Spinal cord (tissue), 10 donors: Measurements from ENCODE around the gene SMYD3. TPM values are rescaled to one million over a fixed set of nuclear protein-coding genes. Genes with fewer than 3 reads are reported as not detected.

Source experiments
- DNase-seq, 6 donors: peaks; one replicate each; pipeline versions ENCODE4 v3.0.0 to v3.0.0-alpha.2; 2013 to 2015; ENCODE audit warnings: low spot score in 6 of 6, low read depth in 4 of 6
- H3K27ac ChIP-seq: one replicate; pipeline ENCODE4 v1.5.1; 2013; ENCODE audit warnings: low read depth, low read length, control low read depth
- H3K27me3 ChIP-seq: one replicate; pipeline ENCODE4 v1.6.1; 2013; ENCODE audit warnings: low read length; ENCODE audit not compliant: control insufficient read depth, insufficient read depth
- H3K36me3 ChIP-seq: one replicate; pipeline ENCODE4 v1.6.1; 2013; ENCODE audit warnings: low read length; ENCODE audit not compliant: control insufficient read depth, insufficient read depth
- H3K4me1 ChIP-seq: one replicate; pipeline ENCODE4 v1.6.1; 2013; ENCODE audit warnings: low read length; ENCODE audit not compliant: control insufficient read depth, insufficient read depth
- H3K4me3 ChIP-seq: one replicate; pipeline ENCODE4 v1.5.1; 2013; ENCODE audit warnings: low read depth, low read length, control low read depth
- H3K9me3 ChIP-seq: one replicate; pipeline ENCODE4 v1.6.1; 2013; ENCODE audit warnings: low read length; ENCODE audit not compliant: control insufficient read depth, insufficient read depth
- WGBS: methylation state at CpG from one replicate; pipeline ENCODE4 v1.1.5; 2013; ENCODE audit warnings: missing lambda C conversion rate; ENCODE audit not compliant: insufficient coverage; 5-methylcytosine and 5-hydroxymethylcytosine counted together
- polyA plus RNA-seq, 2 donors: library from polyadenylated mRNA; unstranded; fragments of 120-200 nt; gene quantifications; one replicate each; pipeline ENCODE4 v1.2.1, GENCODE V29; 2013; ENCODE audit not compliant: insufficient read length in 2 of 2
- total RNA-seq, 2 donors: library from RNA; depleted of rRNA in 1 of 2; stranded (reverse); fragments of 120-200 nt in 1 of 2; fragments of >200 nt in 1 of 2; gene quantifications; one replicate each; pipeline versions ENCODE4 v1.2.3 to v1.2.4, GENCODE V29; 2013 to 2014
- donor health status: healthy.

The SMYD3 gene
- total and polyA plus RNA-seq, 4 donors, result 37.5 to 54.4 (median 49.4) TPM

GRCh38 chr1:246518456-246519205, 11.6 kb upstream of the SMYD3 start:
- Histone ChIP-seq H3K4me3 (no peak overlapping the region), H3K36me3 (no peaks in the 10 kb centered on the region), H3K4me1 (no peaks in the 10 kb centered on the region), H3K9me3 (peaks cover 2% of the 10 kb centered on the region), H3K27me3 (no peaks in the 10 kb centered on the region), H3K27ac (no peak overlapping the region)
- DNase-seq, result no peak
- WGBS, result 86% methylated on average over 17 of the region's 17 CpGs

- 76% methylated on average over 7 of the region's 7 CpGs for WGBS
- H3K4me1 ChIP-seq, result no peaks in the 10 kb centered on the region
Observed at GRCh38 chr1:246517391-246517790, 10.3 kb upstream of the SMYD3 start.

GRCh38 chr1:246516126-246516525, 9.0 kb upstream of the SMYD3 start:
- no peak for DNase-seq
- H3K27me3 ChIP-seq, result no peaks in the 10 kb centered on the region
- no peaks in the 10 kb centered on the region for H3K4me1 ChIP-seq
- no peak overlapping the region for H3K4me3 ChIP-seq
- peaks cover 4% of the 10 kb centered on the region for H3K9me3 ChIP-seq
- H3K36me3 ChIP-seq, result no peaks in the 10 kb centered on the region
- H3K27ac ChIP-seq, result no peak overlapping the region
- WGBS, result 92% methylated on average over 6 of the region's 10 CpGs

More at GRCh38 chr1:246517391-246517790, 10.3 kb upstream of the SMYD3 start:
- no peaks in the 10 kb centered on the region for H3K36me3 ChIP-seq
- no peak for DNase-seq
- no peaks in the 10 kb centered on the region for H3K27me3 ChIP-seq
- no peak overlapping the region for H3K27ac ChIP-seq
- no peak overlapping the region for H3K4me3 ChIP-seq
- H3K9me3 ChIP-seq, result peaks cover 4% of the 10 kb centered on the region

- no peak for DNase-seq
- no peaks in the 10 kb centered on the region for H3K4me1 ChIP-seq
- no peaks in the 10 kb centered on the region for H3K36me3 ChIP-seq
- WGBS, result no CpG with 5 or more reads among the region's 3 CpGs
- H3K9me3 ChIP-seq, result peaks cover 4% of the 10 kb centered on the region
- no peak overlapping the region for H3K27ac ChIP-seq
- no peak overlapping the region for H3K4me3 ChIP-seq
- no peaks in the 10 kb centered on the region for H3K27me3 ChIP-seq
Observed at GRCh38 chr1:246515390-246516005, 8.4 kb upstream of the SMYD3 start.

GRCh38 chr1:246513619-246514343, 6.7 kb upstream of the SMYD3 start:
- Histone ChIP-seq H3K27me3 (no peaks in the 10 kb centered on the region), H3K9me3 (peaks cover 4% of the 10 kb centered on the region), H3K4me1 (no peaks in the 10 kb centered on the region), H3K27ac (no peak overlapping the region), H3K36me3 (no peaks in the 10 kb centered on the region), H3K4me3 (no peak overlapping the region)
- 95% methylated on average over 7 of the region's 7 CpGs for WGBS
- DNase-seq, result no peak

GRCh38 chr1:246513041-246513440, 6.0 kb upstream of the SMYD3 start:
- peaks cover 4% of the 10 kb centered on the region for H3K9me3 ChIP-seq
- no peak overlapping the region for H3K27ac ChIP-seq
- no peaks in the 10 kb centered on the region for H3K27me3 ChIP-seq
- no peaks in the 10 kb centered on the region for H3K36me3 ChIP-seq
- H3K4me1 ChIP-seq, result no peaks in the 10 kb centered on the region
- no peak for DNase-seq
- WGBS, result 91% methylated on average over 5 of the region's 5 CpGs
- no peak overlapping the region for H3K4me3 ChIP-seq

- H3K9me3 ChIP-seq, result peaks cover 4% of the 10 kb centered on the region
- no peak overlapping the region for H3K4me3 ChIP-seq
- WGBS, result 88% methylated on average over 10 of the region's 10 CpGs
- no peak overlapping the region for H3K27ac ChIP-seq
- H3K36me3 ChIP-seq, result no peaks in the 10 kb centered on the region
- peaks cover 2% of the 10 kb centered on the region for H3K4me1 ChIP-seq
- DNase-seq, result no peak
- H3K27me3 ChIP-seq, result no peaks in the 10 kb centered on the region
Observed at GRCh38 chr1:246512635-246513034, 5.6 kb upstream of the SMYD3 start.

- no peak overlapping the region for H3K27ac ChIP-seq
- no peaks in the 10 kb centered on the region for H3K27me3 ChIP-seq
- 94% methylated on average over 6 of the region's 7 CpGs for WGBS
- peaks cover 5% of the 10 kb centered on the region for H3K4me1 ChIP-seq
- peaks cover 4% of the 10 kb centered on the region for H3K9me3 ChIP-seq
- no peak overlapping the region for H3K4me3 ChIP-seq
- no peak for DNase-seq
- no peaks in the 10 kb centered on the region for H3K36me3 ChIP-seq
Observed at GRCh38 chr1:246512230-246512629, 5.2 kb upstream of the SMYD3 start.

- Histone ChIP-seq H3K36me3 (no peaks in the 10 kb centered on the region), H3K27ac (no peak overlapping the region), H3K4me3 (no peak overlapping the region), H3K4me1 (peaks cover 10% of the 10 kb centered on the region), H3K27me3 (no peaks in the 10 kb centered on the region), H3K9me3 (peaks cover 4% of the 10 kb centered on the region)
- no peak for DNase-seq
- 94% methylated on average over 6 of the region's 7 CpGs for WGBS
Observed at GRCh38 chr1:246511203-246511602, 4.1 kb upstream of the SMYD3 start.
